Activated CD4-positive, alpha-beta T cell treated with anti-CD3 and anti-CD28 coated beads for 36 hours (primary cell): ENCODE data around the gene UCP2. TPM values are rescaled to one million over a fixed set of nuclear protein-coding genes. Genes with fewer than 3 reads are reported as not detected.

Experiments used
- ATAC-seq: fragments of 200-7000 bp; cut with Tn5 transposase; one replicate; pipeline ENCODE4 v1.10.0; 2021; ENCODE audit warnings: mild to moderate bottlenecking, moderate library complexity
- CTCF ChIA-PET: fragments of 350-600 bp; sonication (Branson Sonifier 250); formaldehyde crosslinking; loops from one replicate; lab custom pipeline; 2021; ENCODE audit warnings: antibody characterized with exemption; lab: Charles Lee
- POLR2A ChIA-PET: fragments of 350-600 bp; sonication (Branson Sonifier 250); formaldehyde crosslinking; loops from one replicate; lab custom pipeline; 2021; ENCODE audit warnings: antibody characterized with exemption, inconsistent platforms; lab: Charles Lee
- DNase-seq: peaks from one replicate; pipeline ENCODE4 v3.0.0-alpha.2; 2020
- H3K27ac Mint-ChIP-seq: one replicate; pipeline ENCODE4 v1.8.0; 2021; ENCODE audit warnings: mixed read lengths
- H3K27me3 Mint-ChIP-seq: one replicate; pipeline ENCODE4 v1.8.0; 2021; ENCODE audit warnings: mixed read lengths
- H3K36me3 Mint-ChIP-seq: one replicate; pipeline ENCODE4 v1.8.0; 2021; ENCODE audit warnings: low read depth, mixed read lengths
- H3K4me1 Mint-ChIP-seq: one replicate; pipeline ENCODE4 v1.8.0; 2021; ENCODE audit warnings: mixed read lengths
- H3K4me3 Mint-ChIP-seq: one replicate; pipeline ENCODE4 v1.8.0; 2021; ENCODE audit warnings: mild to moderate bottlenecking, moderate library complexity, mixed read lengths
- H3K9me3 Mint-ChIP-seq: one replicate; pipeline ENCODE4 v1.8.0; 2021; ENCODE audit warnings: low read depth, mixed read lengths
- intact Hi-C, 2 experiments: fragments of 100-400 bp; cut with DNase I in 1 of 2; cut with micrococcal nuclease in 1 of 2; formaldehyde crosslinking; loops; one replicate each; pipeline versions ENCODE4 v1.14.2 to v1.15.1; 2022 to 2024; cut with DNase I, micrococcal nuclease
- total RNA-seq, 2 experiments: library from RNA; stranded (reverse); gene quantifications; one replicate each; pipeline ENCODE4 v1.2.3, GENCODE V29; 2021

The UCP2 gene
- total RNA-seq, 2 experiments from 2014 or later: 259 to 261 TPM

DNA sequence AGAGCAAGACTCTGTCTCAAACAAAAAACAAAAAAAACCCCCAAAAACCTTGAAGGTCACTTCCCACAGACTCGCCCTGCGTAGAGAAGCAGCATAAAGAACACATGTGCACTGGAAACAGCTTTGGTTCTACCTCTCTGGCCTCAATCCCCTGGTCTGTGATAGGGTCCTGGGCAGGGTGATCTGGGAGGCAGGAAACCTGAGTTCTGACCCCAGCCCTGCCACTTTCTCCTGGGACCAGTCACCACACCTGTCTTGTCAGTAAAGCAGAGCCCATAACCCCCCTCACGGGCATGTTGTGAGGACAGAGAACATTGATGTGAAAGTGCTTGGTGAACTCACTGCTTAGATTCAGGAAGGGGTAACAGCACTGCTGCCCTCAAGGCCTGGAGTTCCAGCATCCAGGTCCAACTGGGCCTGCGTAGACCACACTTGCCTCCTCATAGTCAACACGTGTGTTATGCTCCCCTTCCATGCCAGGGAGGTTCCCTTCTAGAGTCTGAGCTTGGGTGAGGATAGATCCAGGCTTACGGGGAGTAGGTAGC, 11.4 kb downstream of the UCP2 start:
- no peak overlapping the region for H3K4me3 Mint-ChIP-seq
- no peaks in the 10 kb centered on the region for H3K9me3 Mint-ChIP-seq
- no peak for ATAC-seq
- H3K27ac Mint-ChIP-seq: peak overlapping the region; percentile 83
- peaks cover 22% of the 10 kb centered on the region for H3K36me3 Mint-ChIP-seq
- POLR2A ChIA-PET: interaction anchor here (0.6 to 1.9 kb wide), 3 partner anchors 9 to 75 kb away, joined by 3 to 7 read pairs (median 5); no protein-coding TSS in a partner anchor
- DNase-seq: no peak
- peaks cover 83% of the 10 kb centered on the region for H3K4me1 Mint-ChIP-seq
- intact Hi-C loops: no loop called here
- H3K27me3 Mint-ChIP-seq: no peaks in the 10 kb centered on the region
- CTCF ChIA-PET: interaction anchor here (1.5 kb wide), 1 partner anchor 9 kb away, joined by 7 read pairs; no protein-coding TSS in a partner anchor

DNA sequence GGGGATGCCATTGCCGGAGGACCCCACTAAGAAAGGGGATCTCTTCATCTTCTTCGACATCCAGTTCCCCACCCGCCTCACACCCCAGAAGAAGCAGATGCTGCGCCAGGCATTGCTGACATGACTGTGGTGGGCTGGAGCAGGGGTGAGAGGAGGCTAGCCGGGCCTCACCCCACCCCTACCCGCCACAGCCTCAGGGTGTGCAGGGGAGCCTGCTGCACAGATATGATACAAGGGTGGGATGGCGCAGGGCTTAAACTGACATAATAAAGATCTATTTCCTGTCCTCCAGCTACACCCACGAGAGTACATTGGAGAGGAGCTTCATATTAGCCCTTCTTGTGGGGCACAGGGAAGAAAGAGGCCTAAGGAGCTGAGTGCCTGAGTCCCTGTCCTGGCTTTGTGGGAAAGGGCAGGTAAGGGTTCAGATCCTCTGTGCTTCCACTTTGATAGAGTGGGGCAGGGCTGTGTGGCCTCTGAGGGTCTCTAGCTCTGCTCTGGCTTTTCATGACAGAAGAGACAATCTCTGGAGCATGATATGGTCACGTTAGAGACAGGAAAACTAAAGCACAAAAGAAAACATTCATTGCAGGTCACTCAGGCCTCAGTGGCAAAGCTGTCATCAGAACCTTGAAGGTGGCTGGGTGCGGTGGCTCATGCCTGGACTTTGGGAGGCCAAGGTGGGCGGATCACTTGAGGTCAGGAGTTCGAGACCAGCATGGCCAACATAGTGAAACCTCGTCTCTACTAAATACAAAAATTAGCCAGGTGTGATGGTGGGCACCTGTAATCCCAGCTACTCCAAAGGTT, 12.4 kb downstream of the UCP2 start:
- intact Hi-C loops: loop anchor here in 1 of 2 experiments (10.0 kb wide), 2 partner anchors 285 to 335 kb away; no protein-coding TSS in a partner anchor
- no peak overlapping the region for H3K4me3 Mint-ChIP-seq
- H3K4me1 Mint-ChIP-seq: peaks cover 79% of the 10 kb centered on the region
- ChIA-PET POLR2A (interaction anchor here (0.9 to 1.9 kb wide), 2 partner anchors 10 to 24 kb away, joined by 3 to 7 read pairs; no protein-coding TSS in a partner anchor), CTCF (interaction anchor here (1.0 to 1.5 kb wide), 2 partner anchors 10 kb away, joined by 3 to 7 read pairs; no protein-coding TSS in a partner anchor)
- ATAC-seq (peak; percentile 14), DNase-seq (no peak)
- H3K9me3 Mint-ChIP-seq: no peaks in the 10 kb centered on the region
- H3K27me3 Mint-ChIP-seq: no peaks in the 10 kb centered on the region
- peak overlapping the region; percentile 63 for H3K27ac Mint-ChIP-seq
- peaks cover 13% of the 10 kb centered on the region for H3K36me3 Mint-ChIP-seq

DNA sequence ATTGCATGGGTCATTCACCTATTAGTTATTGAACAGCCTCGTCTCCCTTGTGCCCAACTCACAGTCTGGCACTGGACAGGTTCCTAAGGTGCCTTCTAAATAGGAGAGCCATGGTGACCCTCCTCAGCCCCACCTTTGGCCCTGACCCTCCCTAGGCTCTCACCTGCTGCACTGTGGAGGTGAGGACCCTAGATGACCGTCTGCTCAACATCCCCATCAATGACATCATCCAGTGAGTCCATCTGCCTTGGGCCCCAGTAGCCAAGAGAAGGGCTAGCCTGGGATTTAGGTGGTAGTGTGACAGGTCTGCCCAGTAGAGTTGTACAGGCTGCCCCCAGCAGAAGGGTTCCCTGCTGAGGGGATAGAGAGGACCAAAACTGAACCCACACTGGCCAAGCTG, 13.6 kb downstream of the UCP2 start:
- H3K4me1 Mint-ChIP-seq: peaks cover 77% of the 10 kb centered on the region
- H3K36me3 Mint-ChIP-seq: peaks cover 3% of the 10 kb centered on the region
- CTCF ChIA-PET: interaction anchor here (0.6 to 1.0 kb wide), 2 partner anchors 9 to 1142 kb away, joined by 3 read pairs; no protein-coding TSS in a partner anchor
- DNase-seq: no peak
- POLR2A ChIA-PET: interaction anchor here (0.6 to 1.1 kb wide), 2 partner anchors 10 to 180 kb away, joined by 3 to 4 read pairs; no protein-coding TSS in a partner anchor
- ATAC-seq: no peak
- intact Hi-C loops: loop anchor here in 1 of 2 experiments (10.0 kb wide), 2 partner anchors 286 to 336 kb away; no protein-coding TSS in a partner anchor
- H3K9me3 Mint-ChIP-seq: no peaks in the 10 kb centered on the region
- H3K27me3 Mint-ChIP-seq: no peaks in the 10 kb centered on the region
- H3K27ac Mint-ChIP-seq: peak overlapping the region; percentile 63
- no peak overlapping the region for H3K4me3 Mint-ChIP-seq

DNA sequence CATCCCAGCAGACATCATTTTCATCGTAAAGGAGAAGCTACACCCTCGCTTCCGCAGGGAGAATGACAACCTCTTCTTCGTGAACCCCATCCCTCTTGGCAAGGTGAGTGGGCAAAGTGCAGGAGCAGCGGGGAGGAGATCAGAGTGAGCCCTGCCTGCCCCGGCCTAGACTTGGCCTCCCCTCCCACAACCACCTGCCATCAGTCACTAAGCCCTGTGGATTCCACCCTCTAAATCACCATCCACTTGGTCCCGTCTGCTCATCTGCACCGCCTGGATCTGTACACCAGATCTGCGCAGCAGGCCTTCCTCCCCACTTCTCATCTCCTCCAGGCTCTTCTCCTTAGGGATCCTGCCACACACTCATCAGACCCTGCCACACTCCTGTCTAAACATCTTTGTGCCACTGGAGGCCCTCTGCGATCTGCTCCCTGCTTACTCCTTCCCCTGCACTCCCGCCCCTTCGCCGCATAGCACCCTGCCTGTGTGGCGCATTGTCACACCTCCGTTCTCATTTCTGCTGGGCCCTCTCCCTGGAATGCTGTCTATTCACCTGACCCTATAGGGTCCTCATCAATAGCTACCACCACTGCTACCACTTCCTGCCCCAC, 14.2 kb downstream of the UCP2 start:
- no peak for ATAC-seq
- Mint-ChIP-seq H3K4me3 (no peak overlapping the region), H3K9me3 (no peaks in the 10 kb centered on the region), H3K27me3 (no peaks in the 10 kb centered on the region), H3K4me1 (peaks cover 72% of the 10 kb centered on the region), H3K27ac (peak overlapping the region; percentile 63), H3K36me3 (no peaks in the 10 kb centered on the region)
- intact Hi-C loops: loop anchor here in 1 of 2 experiments (10.0 kb wide), 2 partner anchors 286 to 336 kb away; no protein-coding TSS in a partner anchor
- no peak for DNase-seq
- ChIA-PET CTCF (no interaction called here), POLR2A (interaction anchor here (0.6 to 1.1 kb wide), 3 partner anchors 11 to 180 kb away, joined by 3 to 4 read pairs (median 3); no protein-coding TSS in a partner anchor)

DNA sequence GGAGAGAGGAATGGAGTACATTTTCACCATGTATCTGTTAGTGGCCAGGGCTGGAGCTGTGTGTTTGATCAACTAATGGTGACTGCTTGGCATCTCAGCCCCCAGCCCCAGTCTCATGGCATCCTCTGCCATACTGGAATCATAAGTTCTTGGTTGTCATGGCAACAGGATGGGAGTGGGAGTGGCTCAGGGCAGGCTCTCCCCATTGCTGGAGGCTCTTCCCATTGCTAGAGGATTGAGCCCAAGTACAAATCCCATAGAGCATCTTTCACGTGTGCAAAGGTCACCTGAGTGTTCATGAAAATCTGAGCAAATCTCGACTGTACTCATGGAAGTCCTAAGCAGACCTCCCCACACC, 16.9 kb downstream of the UCP2 start:
- CTCF ChIA-PET: interaction anchor here (0.6 to 1.2 kb wide), 3 partner anchors 11 to 205 kb away, joined by 3 to 5 read pairs (median 3); partner anchors contain the start of genes C2CD3, PPME1 and UCP2
- Mint-ChIP-seq H3K4me1 (peaks cover 48% of the 10 kb centered on the region), H3K27ac (no peak overlapping the region), H3K4me3 (no peak overlapping the region), H3K36me3 (no peaks in the 10 kb centered on the region), H3K9me3 (no peaks in the 10 kb centered on the region), H3K27me3 (no peaks in the 10 kb centered on the region)
- DNase-seq (no peak), ATAC-seq (no peak)
- POLR2A ChIA-PET: no interaction called here
- intact Hi-C loops: loop anchor here (2.0 to 10.0 kb wide), 4 partner anchors 67 to 355 kb away; no protein-coding TSS in a partner anchor

DNA sequence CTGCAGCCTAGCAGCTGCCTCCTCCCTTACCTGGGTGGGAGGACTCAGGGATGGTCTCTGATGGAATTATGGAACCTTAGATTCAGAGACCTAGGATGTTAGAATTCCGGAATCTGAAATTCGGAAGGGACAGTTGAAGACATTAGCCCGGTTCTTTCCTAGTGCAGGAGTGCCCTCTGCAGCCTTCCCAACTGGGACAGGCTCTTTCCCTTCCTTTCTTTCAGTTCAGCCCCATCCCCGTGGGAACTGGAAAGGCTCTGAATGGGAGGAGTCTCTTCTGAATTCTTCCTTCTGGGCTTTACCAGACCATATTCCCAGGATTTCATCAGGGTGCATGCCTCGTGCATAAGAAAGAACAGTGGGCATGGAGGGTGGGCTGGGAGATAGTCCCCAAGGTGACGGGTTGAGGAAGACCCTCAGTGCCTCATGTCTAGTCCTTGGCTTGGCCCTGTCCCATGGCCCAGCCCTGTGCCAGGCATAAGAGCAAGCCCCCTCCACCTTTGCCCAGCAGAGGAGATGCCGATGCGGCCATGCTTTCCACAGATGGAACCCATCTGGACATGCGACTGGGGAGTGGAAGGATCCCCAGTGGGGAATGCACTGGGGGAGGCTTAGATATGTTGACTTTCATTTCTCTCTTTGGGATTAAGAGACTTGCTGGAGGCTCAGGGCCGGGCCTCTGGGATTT, 17.4 kb downstream of the UCP2 start:
- ChIA-PET POLR2A (interaction anchor here (0.6 kb wide), 1 partner anchor 9 kb away, joined by 3 read pairs; no protein-coding TSS in a partner anchor), CTCF (interaction anchor here (0.6 to 2.1 kb wide), 6 partner anchors 10 to 212 kb away, joined by 3 to 14 read pairs (median 4); no protein-coding TSS in a partner anchor)
- H3K4me3 Mint-ChIP-seq: no peak overlapping the region
- ATAC-seq (no peak), DNase-seq (no peak)
- H3K27ac Mint-ChIP-seq: no peak overlapping the region
- H3K36me3 Mint-ChIP-seq: no peaks in the 10 kb centered on the region
- intact Hi-C loops: loop anchor here (2.0 to 10.0 kb wide), 4 partner anchors 68 to 356 kb away; no protein-coding TSS in a partner anchor
- H3K27me3 Mint-ChIP-seq: no peaks in the 10 kb centered on the region
- H3K9me3 Mint-ChIP-seq: no peaks in the 10 kb centered on the region
- H3K4me1 Mint-ChIP-seq: peaks cover 43% of the 10 kb centered on the region

DNA sequence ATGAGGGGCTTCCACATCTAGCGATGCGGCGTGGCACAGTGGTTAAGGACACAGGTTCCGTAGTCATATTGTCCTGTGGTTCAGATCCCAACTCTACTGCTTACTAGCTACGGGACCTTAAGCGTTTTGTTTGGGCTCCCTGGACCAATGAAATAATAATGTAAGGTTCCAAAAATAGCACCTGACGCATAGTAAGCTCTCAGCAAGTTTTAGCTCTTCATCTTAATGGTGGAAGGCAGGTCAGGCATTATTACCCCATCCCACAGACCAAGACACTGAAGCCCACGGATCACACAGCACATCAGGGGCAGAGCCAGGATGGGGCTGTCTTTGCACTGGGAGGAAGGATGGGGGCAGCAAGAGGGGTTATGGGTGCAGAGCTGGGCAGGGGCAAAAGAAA, 18.8 kb downstream of the UCP2 start:
- Mint-ChIP-seq H3K4me1 (peaks cover 30% of the 10 kb centered on the region), H3K4me3 (no peak overlapping the region), H3K36me3 (no peaks in the 10 kb centered on the region), H3K9me3 (no peaks in the 10 kb centered on the region), H3K27me3 (no peaks in the 10 kb centered on the region), H3K27ac (peak overlapping the region; percentile 4)
- ATAC-seq (no peak), DNase-seq (no peak)
- intact Hi-C loops: loop anchor here (1.0 to 10.0 kb wide), 9 partner anchors 69 to 483 kb away; no protein-coding TSS in a partner anchor
- ChIA-PET CTCF (interaction anchor here (0.6 to 2.1 kb wide), 20 partner anchors 8 to 230 kb away, joined by 3 to 14 read pairs (median 4); no protein-coding TSS in a partner anchor), POLR2A (interaction anchor here (0.7 kb wide), 1 partner anchor 89 kb away, joined by 4 read pairs; no protein-coding TSS in a partner anchor)

DNA sequence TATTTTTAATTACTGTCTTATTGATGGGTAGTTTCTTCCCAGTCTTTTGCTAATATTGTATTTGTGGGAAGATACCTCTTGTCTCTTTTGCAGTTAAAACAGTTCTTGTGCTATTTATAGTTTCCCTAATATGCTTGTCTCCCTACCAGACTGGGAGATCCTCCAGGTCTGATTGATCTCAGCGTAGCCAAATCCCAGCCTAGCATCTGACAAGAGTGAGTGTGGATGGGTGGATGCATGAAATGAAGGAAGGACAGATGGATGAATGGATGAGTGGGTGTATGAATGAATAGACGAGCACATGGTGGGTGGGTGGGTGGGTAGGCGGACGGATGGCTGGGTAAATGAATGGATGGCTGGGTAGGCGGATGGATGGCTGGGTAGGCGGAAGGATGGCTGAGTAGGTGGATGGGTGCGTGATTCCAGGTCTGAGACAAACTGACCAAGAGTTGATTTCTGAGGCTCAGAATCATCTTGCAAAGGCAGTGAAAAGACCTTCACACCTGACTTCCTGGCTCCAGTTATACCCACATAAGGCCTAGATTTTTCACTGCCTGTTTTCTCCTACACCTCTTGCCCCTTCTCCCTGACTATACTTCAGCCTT, 20.4 kb downstream of the UCP2 start:
- H3K9me3 Mint-ChIP-seq: no peaks in the 10 kb centered on the region
- ChIA-PET POLR2A (no interaction called here), CTCF (interaction anchor here (0.6 to 0.7 kb wide), 3 partner anchors 18 to 531 kb away, joined by 3 to 4 read pairs (median 3); no protein-coding TSS in a partner anchor)
- H3K4me1 Mint-ChIP-seq: peaks cover 18% of the 10 kb centered on the region
- H3K4me3 Mint-ChIP-seq: no peak overlapping the region
- intact Hi-C loops: loop anchor here (5.0 to 10.0 kb wide), 4 partner anchors 125 to 485 kb away; no protein-coding TSS in a partner anchor
- peaks cover 5% of the 10 kb centered on the region for H3K27me3 Mint-ChIP-seq
- DNase-seq (no peak), ATAC-seq (no peak)
- no peaks in the 10 kb centered on the region for H3K36me3 Mint-ChIP-seq
- peak overlapping the region; percentile 18 for H3K27ac Mint-ChIP-seq

DNA sequence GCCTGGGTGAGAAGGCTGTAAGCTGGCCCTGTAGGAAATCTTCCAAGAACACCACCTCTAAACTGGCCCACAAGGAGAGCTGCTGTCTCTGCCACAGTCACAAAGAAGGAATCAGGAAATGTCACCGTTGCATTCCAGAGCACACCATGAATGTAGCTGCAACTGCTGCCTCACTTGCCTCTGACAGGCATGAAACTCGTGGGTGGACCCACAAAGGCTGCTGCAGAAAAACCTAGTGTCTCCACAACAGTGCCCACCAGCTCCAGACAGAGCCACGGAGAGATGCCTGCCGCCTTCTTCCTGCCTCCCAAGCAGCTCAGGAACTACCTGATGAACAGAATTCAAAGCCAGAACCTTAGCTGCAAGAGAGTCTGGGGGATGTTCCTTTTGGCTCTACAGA, 21.3 kb downstream of the UCP2 start:
- no peak for DNase-seq
- no peak overlapping the region for H3K27ac Mint-ChIP-seq
- intact Hi-C loops: loop anchor here (5.0 to 10.0 kb wide), 4 partner anchors 126 to 486 kb away; no protein-coding TSS in a partner anchor
- POLR2A ChIA-PET: interaction anchor here (1.0 kb wide), 1 partner anchor 15 kb away, joined by 3 read pairs; no protein-coding TSS in a partner anchor
- no peaks in the 10 kb centered on the region for H3K36me3 Mint-ChIP-seq
- peaks cover 7% of the 10 kb centered on the region for H3K27me3 Mint-ChIP-seq
- H3K4me3 Mint-ChIP-seq: no peak overlapping the region
- CTCF ChIA-PET: interaction anchor here (0.5 kb wide), 1 partner anchor 295 kb away, joined by 4 read pairs; no protein-coding TSS in a partner anchor
- no peaks in the 10 kb centered on the region for H3K9me3 Mint-ChIP-seq
- no peak for ATAC-seq
- H3K4me1 Mint-ChIP-seq: peaks cover 19% of the 10 kb centered on the region
